WTC11 (cell line): ENCODE measurements around the gene ALDH5A1. TPM values are rescaled to one million over a fixed set of nuclear protein-coding genes. Genes with fewer than 3 reads are reported as not detected.

Experiments
- ATAC-seq: fragments of 200-7000 bp; cut with Tn5 transposase; 2 replicates; pipeline ENCODE4 v1.10.0; 2021; ENCODE audit warnings: mild to moderate bottlenecking, moderate library complexity
- CTCF ChIA-PET: fragments of 300-600 bp; sonication (Branson Sonifier 250); formaldehyde crosslinking; loops from one replicate; lab custom pipeline; 2021; ENCODE audit warnings: antibody characterized with exemption; lab: Charles Lee
- POLR2A ChIA-PET: fragments of 350-600 bp; sonication (Branson Sonifier 250); formaldehyde crosslinking; loops from one replicate; lab custom pipeline; 2021; ENCODE audit warnings: antibody characterized with exemption; lab: Charles Lee
- DNase-seq: peaks from one replicate; pipeline ENCODE4 v3.0.0; 2021; ENCODE audit warnings: low spot score
- H3K27ac Mint-ChIP-seq: 2 replicates; pipeline ENCODE4 v1.8.0; 2021; ENCODE audit warnings: mixed read lengths
- H3K27me3 Mint-ChIP-seq: 2 replicates; pipeline ENCODE4 v1.8.0; 2021; ENCODE audit warnings: low read depth, mild to moderate bottlenecking, moderate library complexity, mixed read lengths
- H3K36me3 Mint-ChIP-seq: 2 replicates; pipeline ENCODE4 v1.8.0; 2021; ENCODE audit warnings: mixed read lengths
- H3K4me1 Mint-ChIP-seq: 2 replicates; pipeline ENCODE4 v1.8.0; 2022; ENCODE audit warnings: mixed read lengths
- H3K4me3 Mint-ChIP-seq: 2 replicates; pipeline ENCODE4 v1.8.0; 2021; ENCODE audit warnings: mild to moderate bottlenecking, moderate library complexity, mixed read lengths
- H3K9me3 Mint-ChIP-seq: 2 replicates; pipeline ENCODE4 v1.8.0; 2021; ENCODE audit warnings: mixed read lengths
- EMX1 ChIP-seq: fragments of 250-450 bp; sonication (Bioruptor Pico); IDR thresholded peaks from 2 replicates; pipeline ENCODE4 v1.8.0; 2021; ENCODE audit warnings: mild to moderate bottlenecking
- ESRRA ChIP-seq: sonication (generic); formaldehyde crosslinking; IDR thresholded peaks from 2 replicates; pipeline ENCODE4 v1.8.1; 2022; ENCODE audit warnings: mild to moderate bottlenecking, missing genetic modification reagents, borderline replicate concordance
- FOXK1 ChIP-seq: sonication (generic); formaldehyde crosslinking; IDR thresholded peaks from 2 replicates; pipeline ENCODE4 v1.8.0; 2022; ENCODE audit warnings: mild to moderate bottlenecking, moderate library complexity, missing genetic modification reagents
- NR1H2 ChIP-seq: sonication (generic); formaldehyde crosslinking; IDR thresholded peaks from 2 replicates; pipeline ENCODE4 v1.9.0; 2021; ENCODE audit warnings: mild to moderate bottlenecking, moderate library complexity, missing genetic modification reagents
- NR2C2 ChIP-seq: sonication (generic); formaldehyde crosslinking; IDR thresholded peaks from 2 replicates; pipeline ENCODE4 v1.8.0; 2022; ENCODE audit warnings: mild to moderate bottlenecking, missing genetic modification reagents
- NR3C1 ChIP-seq: sonication (generic); formaldehyde crosslinking; conservative IDR thresholded peaks from 2 replicates; pipeline ENCODE4 v1.8.1; 2023; ENCODE audit warnings: low read depth, mild to moderate bottlenecking, missing genetic modification reagents
- SP1 ChIP-seq: sonication (generic); formaldehyde crosslinking; conservative IDR thresholded peaks from 2 replicates; pipeline ENCODE4 v1.8.1; 2022; ENCODE audit warnings: missing genetic modification reagents
- TEAD1 ChIP-seq: sonication (generic); formaldehyde crosslinking; IDR thresholded peaks from 2 replicates; pipeline ENCODE4 v1.8.0; 2022; ENCODE audit warnings: mild to moderate bottlenecking, missing genetic modification reagents
- TEAD4 ChIP-seq: sonication (generic); formaldehyde crosslinking; IDR thresholded peaks from 2 replicates; pipeline ENCODE4 v1.8.0; 2022; ENCODE audit warnings: mild to moderate bottlenecking, missing genetic modification reagents
- ZBTB21 ChIP-seq: sonication (generic); formaldehyde crosslinking; IDR thresholded peaks from 2 replicates; pipeline ENCODE4 v1.8.1; 2023; ENCODE audit warnings: mild to moderate bottlenecking, missing genetic modification reagents, borderline replicate concordance
- ZNF121 ChIP-seq: sonication (generic); formaldehyde crosslinking; IDR thresholded peaks from 2 replicates; pipeline ENCODE4 v1.8.0; 2023; ENCODE audit warnings: missing genetic modification reagents
- ZNF263 ChIP-seq: sonication (generic); formaldehyde crosslinking; IDR thresholded peaks from 2 replicates; pipeline ENCODE4 v1.8.1; 2022; ENCODE audit warnings: low read depth, mild to moderate bottlenecking, moderate library complexity, missing genetic modification reagents
- total RNA-seq: library from RNA; stranded (reverse); gene quantifications from 3 replicates; pipeline ENCODE4 v1.2.3, GENCODE V29; 2021
- TF ChIP-seq, protein P1 (sequence below): sonication (generic); formaldehyde crosslinking; IDR thresholded peaks from 2 replicates; pipeline ENCODE4 v1.8.1; 2023; ENCODE audit warnings: mild to moderate bottlenecking, moderate library complexity, missing genetic modification reagents
- TF ChIP-seq, protein P2 (sequence below): fragments of 250-450 bp; sonication (Bioruptor Pico); IDR thresholded peaks from 2 replicates; pipeline ENCODE4 v1.8.0; 2021; ENCODE audit warnings: mild to moderate bottlenecking
- TF ChIP-seq, protein P3 (sequence below): sonication (generic); formaldehyde crosslinking; IDR thresholded peaks from 2 replicates; pipeline ENCODE4 v1.8.1; 2023; ENCODE audit warnings: mild to moderate bottlenecking, missing genetic modification reagents, moderate library complexity
- TF ChIP-seq, protein P4 (sequence below): sonication (generic); formaldehyde crosslinking; IDR thresholded peaks from 2 replicates; pipeline ENCODE4 v1.8.0; 2023; ENCODE audit warnings: missing genetic modification reagents, mild to moderate bottlenecking, borderline replicate concordance

The ALDH5A1 gene
- total RNA-seq, 1 experiment from 2014 or later = 5.1 TPM

DNA sequence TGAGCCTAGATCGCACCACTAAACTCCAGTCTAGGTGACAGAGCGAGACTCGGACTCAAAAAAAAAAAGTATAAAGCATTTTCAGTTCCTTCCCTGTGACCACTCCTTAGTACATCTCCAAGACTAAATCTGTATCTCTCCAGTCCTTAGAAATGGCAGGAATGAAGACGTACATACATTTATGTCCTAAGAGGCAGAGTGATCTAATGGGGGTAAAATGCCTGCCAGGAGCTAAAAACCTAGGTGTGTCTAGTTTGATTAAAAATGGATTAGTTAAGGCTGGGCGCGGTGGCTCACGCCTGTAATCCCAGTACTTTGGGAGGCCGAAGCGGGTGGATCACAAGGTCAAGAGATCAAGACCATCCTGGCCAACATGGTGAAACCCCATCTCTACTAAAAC, 70.4 kb downstream of the ALDH5A1 start (continued):
- TF ChIP-seq, protein P1, sequence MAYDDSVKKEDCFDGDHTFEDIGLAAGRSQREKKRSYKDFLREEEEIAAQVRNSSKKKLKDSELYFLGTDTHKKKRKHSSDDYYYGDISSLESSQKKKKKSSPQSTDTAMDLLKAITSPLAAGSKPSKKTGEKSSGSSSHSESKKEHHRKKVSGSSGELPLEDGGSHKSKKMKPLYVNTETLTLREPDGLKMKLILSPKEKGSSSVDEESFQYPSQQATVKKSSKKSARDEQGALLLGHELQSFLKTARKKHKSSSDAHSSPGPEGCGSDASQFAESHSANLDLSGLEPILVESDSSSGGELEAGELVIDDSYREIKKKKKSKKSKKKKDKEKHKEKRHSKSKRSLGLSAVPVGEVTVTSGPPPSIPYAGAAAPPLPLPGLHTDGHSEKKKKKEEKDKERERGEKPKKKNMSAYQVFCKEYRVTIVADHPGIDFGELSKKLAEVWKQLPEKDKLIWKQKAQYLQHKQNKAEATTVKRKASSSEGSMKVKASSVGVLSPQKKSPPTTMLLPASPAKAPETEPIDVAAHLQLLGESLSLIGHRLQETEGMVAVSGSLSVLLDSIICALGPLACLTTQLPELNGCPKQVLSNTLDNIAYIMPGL (CRISPR knock-in tag) = no peak
- no peak for TF ChIP-seq NR2C2 (CRISPR knock-in tag)
- no peak for TF ChIP-seq FOXK1

DNA sequence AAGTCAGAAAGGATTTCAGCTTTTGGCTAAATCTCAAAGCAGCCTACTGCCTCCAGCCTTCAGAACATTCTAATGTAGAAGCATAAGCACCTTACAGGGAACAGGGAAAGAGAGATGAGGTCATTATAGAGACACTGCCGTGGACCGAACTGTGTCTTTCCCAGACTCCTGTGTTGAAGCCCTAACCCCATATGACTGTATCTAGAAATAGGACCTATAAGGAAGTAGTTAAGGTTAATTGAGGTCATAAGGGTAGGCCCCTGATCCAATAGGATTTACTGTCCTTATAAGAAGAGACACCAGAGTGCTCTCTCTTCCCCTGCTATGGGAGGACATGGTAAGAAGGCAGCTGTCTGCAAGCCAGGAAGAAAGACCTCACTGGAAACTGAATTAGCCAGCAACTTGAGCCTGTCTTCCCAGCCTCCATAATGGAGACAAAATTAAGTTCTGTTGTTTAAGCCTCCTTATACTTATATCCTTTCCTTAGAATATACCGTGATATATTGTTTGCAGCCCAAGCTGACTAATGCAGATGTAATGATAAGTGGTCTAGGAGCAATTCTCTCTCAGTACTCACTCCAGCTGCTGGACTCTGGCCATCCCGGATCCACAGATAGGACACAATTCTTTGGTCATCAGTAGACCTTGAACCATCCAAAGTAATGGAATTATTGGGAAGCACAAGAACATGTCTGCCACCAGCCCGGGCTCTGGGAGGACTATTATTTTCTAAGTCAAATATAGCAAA, 71.4 kb downstream of the ALDH5A1 start:
- POLR2A ChIA-PET = no interaction called here
- Mint-ChIP-seq H3K27ac (no peak overlapping the region), H3K4me3 (no peak overlapping the region), H3K9me3 (no peaks in the 10 kb centered on the region), H3K27me3 (peaks cover 7% of the 10 kb centered on the region), H3K4me1 (no peaks in the 10 kb centered on the region), H3K36me3 (no peaks in the 10 kb centered on the region)
- ATAC-seq (no peak), DNase-seq (no peak)
- TF ChIP-seq, protein P2, sequence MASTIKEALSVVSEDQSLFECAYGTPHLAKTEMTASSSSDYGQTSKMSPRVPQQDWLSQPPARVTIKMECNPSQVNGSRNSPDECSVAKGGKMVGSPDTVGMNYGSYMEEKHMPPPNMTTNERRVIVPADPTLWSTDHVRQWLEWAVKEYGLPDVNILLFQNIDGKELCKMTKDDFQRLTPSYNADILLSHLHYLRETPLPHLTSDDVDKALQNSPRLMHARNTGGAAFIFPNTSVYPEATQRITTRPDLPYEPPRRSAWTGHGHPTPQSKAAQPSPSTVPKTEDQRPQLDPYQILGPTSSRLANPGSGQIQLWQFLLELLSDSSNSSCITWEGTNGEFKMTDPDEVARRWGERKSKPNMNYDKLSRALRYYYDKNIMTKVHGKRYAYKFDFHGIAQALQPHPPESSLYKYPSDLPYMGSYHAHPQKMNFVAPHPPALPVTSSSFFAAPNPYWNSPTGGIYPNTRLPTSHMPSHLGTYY (CRISPR knock-in tag) = no peak
- CTCF ChIA-PET = no interaction called here

DNA sequence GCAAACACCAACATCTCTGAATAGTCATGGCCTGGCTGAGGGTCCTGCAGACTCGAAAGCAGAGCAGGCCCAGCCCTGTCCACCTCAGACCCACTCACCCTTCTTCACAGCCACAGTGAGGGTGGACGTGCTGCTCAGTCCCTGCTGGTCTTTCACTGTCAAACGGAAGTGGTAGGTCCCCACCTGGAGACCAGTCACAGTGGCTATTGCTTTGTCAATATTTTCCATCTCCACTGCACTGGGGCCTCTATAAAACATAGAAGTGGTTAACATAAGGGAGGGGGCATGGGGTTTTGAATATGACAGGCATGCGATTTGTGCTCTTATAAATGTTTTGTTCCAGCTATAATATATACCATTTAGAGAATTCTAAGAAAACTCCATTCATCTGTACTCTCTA, 73.9 kb downstream of the ALDH5A1 start:
- TF ChIP-seq, protein P3, sequence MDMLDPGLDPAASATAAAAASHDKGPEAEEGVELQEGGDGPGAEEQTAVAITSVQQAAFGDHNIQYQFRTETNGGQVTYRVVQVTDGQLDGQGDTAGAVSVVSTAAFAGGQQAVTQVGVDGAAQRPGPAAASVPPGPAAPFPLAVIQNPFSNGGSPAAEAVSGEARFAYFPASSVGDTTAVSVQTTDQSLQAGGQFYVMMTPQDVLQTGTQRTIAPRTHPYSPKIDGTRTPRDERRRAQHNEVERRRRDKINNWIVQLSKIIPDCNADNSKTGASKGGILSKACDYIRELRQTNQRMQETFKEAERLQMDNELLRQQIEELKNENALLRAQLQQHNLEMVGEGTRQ (CRISPR knock-in tag) = no peak
- TF ChIP-seq ZNF121 (CRISPR knock-in tag) (no peak), NR1H2 (CRISPR knock-in tag) (no peak), ZBTB21 (CRISPR knock-in tag) (no peak), SP1 (no peak), ESRRA (CRISPR knock-in tag) (no peak), ZNF263 (CRISPR knock-in tag) (no peak), TEAD4 (CRISPR knock-in tag) (no peak), NR3C1 (no peak), EMX1 (CRISPR knock-in tag) (no peak), TEAD1 (CRISPR knock-in tag) (no peak)
- TF ChIP-seq, protein P4, sequence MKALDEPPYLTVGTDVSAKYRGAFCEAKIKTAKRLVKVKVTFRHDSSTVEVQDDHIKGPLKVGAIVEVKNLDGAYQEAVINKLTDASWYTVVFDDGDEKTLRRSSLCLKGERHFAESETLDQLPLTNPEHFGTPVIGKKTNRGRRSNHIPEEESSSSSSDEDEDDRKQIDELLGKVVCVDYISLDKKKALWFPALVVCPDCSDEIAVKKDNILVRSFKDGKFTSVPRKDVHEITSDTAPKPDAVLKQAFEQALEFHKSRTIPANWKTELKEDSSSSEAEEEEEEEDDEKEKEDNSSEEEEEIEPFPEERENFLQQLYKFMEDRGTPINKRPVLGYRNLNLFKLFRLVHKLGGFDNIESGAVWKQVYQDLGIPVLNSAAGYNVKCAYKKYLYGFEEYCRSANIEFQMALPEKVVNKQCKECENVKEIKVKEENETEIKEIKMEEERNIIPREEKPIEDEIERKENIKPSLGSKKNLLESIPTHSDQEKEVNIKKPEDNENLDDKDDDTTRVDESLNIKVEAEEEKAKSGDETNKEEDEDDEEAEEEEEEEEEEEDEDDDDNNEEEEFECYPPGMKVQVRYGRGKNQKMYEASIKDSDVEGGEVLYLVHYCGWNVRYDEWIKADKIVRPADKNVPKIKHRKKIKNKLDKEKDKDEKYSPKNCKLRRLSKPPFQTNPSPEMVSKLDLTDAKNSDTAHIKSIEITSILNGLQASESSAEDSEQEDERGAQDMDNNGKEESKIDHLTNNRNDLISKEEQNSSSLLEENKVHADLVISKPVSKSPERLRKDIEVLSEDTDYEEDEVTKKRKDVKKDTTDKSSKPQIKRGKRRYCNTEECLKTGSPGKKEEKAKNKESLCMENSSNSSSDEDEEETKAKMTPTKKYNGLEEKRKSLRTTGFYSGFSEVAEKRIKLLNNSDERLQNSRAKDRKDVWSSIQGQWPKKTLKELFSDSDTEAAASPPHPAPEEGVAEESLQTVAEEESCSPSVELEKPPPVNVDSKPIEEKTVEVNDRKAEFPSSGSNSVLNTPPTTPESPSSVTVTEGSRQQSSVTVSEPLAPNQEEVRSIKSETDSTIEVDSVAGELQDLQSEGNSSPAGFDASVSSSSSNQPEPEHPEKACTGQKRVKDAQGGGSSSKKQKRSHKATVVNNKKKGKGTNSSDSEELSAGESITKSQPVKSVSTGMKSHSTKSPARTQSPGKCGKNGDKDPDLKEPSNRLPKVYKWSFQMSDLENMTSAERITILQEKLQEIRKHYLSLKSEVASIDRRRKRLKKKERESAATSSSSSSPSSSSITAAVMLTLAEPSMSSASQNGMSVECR (CRISPR knock-in tag) = no peak
- ATAC-seq = no peak
- ChIA-PET POLR2A (no interaction called here), CTCF (interaction anchor here (1.5 to 2.3 kb wide), 3 partner anchors 12 to 73 kb away, joined by 4 to 9 read pairs (median 8); no protein-coding TSS in a partner anchor)
- no peaks in the 10 kb centered on the region for H3K9me3 Mint-ChIP-seq
- DNase-seq = no peak
- H3K36me3 Mint-ChIP-seq = no peaks in the 10 kb centered on the region
- peaks cover 4% of the 10 kb centered on the region for H3K4me1 Mint-ChIP-seq
- H3K27me3 Mint-ChIP-seq = peaks cover 26% of the 10 kb centered on the region
- no peak overlapping the region for H3K27ac Mint-ChIP-seq
- no peak overlapping the region for H3K4me3 Mint-ChIP-seq
